ENCODE results near the gene EIF3M.

GRCh38 chr11:32576456-32576855 is 7.2 kb upstream of the EIF3M start:
- TF ChIP-seq POLR2AphosphoS5 (IDR thresholded peaks at IDR 0.05) = no peak
- TF ChIP-seq CTCF (IDR thresholded peaks at IDR 0.05 in 8 of 11, conservative IDR thresholded peaks at IDR 0.05 in 3 of 11) = no peak
- no peak for TF ChIP-seq POLR2A (IDR thresholded peaks at IDR 0.05)
